SH-SY5Y (cell line): ENCODE results near the gene ANKRD28.

Experiments
- GATA2 ChIP-seq: IDR thresholded peaks from 2 replicates; pipeline ENCODE4 v1.6.1; 2011; ENCODE audit warnings: mild to moderate bottlenecking, low read depth, low read length
- GATA3 ChIP-seq: IDR thresholded peaks from 2 replicates; pipeline ENCODE4 v1.6.1; 2011; ENCODE audit warnings: low read depth, mild to moderate bottlenecking, low read length, moderate library complexity

GRCh38 chr3:15839568-15839967 is 41.8 kb upstream of the ANKRD28 start:
- TF ChIP-seq GATA3: no peak
- no peak for TF ChIP-seq GATA2
